Measurements from ENCODE around the gene TRAPPC13.

GRCh38 chr5:65651144-65651543 is 26.3 kb downstream of the TRAPPC13 start:
- TF ChIP-seq CTCF (IDR thresholded peaks at IDR 0.05) (no peak), POLR2AphosphoS5 (IDR thresholded peaks at IDR 0.05) (no peak)
